ENCODE data around the gene SPATA31D1.

SPATA31D1 gene

DNA sequence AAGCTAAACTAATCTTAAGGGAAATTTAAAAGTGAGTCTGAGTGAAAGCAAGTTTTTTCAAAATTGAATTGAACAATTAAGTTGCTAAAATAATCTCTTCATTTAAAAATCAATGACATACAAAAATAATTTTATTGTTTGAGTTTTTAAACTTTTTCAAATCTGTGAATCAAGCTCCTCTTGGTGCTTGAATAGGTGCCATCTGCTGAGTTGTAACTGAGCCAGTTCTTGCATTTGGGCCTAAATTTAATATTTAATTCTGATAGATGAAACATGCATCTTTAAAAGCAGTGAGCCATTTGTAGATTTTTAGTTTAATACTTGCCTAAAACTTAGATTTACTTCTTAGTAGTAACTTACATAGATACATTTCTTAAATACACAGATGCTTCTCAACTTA is 31.8 kb downstream of the SPATA31D1 start:
- no peak for TF ChIP-seq CTCF (IDR thresholded peaks at IDR 0.05; ENCODE audit: insufficient read depth, missing control alignments)
- no peak for DNase-seq (ENCODE audit: insufficient read length, low spot score)
- FAIRE-seq, result no peak

- no peak for FAIRE-seq
These were observed 32.6 kb downstream of the SPATA31D1 start for GRCh38 chr9:82021198-82021597.

GRCh38 chr9:82022121-82022520 is 33.5 kb downstream of the SPATA31D1 start:
- no peak for FAIRE-seq

More at GRCh38 chr9:82021198-82021597, 32.6 kb downstream of the SPATA31D1 start:
- no peak for TF ChIP-seq CTCF (IDR thresholded peaks at IDR 0.05; ENCODE audit: insufficient read depth, missing control alignments)
- no peak for DNase-seq (ENCODE audit: insufficient read length, low spot score)

GRCh38 chr9:82024908-82025307 is 36.3 kb downstream of the SPATA31D1 start:
- DNase-seq (ENCODE audit: insufficient read length, low spot score) (no peak), FAIRE-seq (no peak)
- no peak for TF ChIP-seq CTCF (IDR thresholded peaks at IDR 0.05; ENCODE audit: insufficient read depth, missing control alignments)

More at GRCh38 chr9:82022121-82022520, 33.5 kb downstream of the SPATA31D1 start:
- no peak for TF ChIP-seq CTCF (IDR thresholded peaks at IDR 0.05; ENCODE audit: insufficient read depth, missing control alignments)
- no peak for DNase-seq (ENCODE audit: insufficient read length, low spot score)

GRCh38 chr9:82031538-82032280 is 43.1 kb downstream of the SPATA31D1 start:
- DNase-seq (ENCODE audit: insufficient read length, low spot score), result no peak
- no peak for FAIRE-seq
- TF ChIP-seq CTCF (IDR thresholded peaks at IDR 0.05; ENCODE audit: insufficient read depth, missing control alignments), result no peak

GRCh38 chr9:82034956-82035731 is 46.6 kb downstream of the SPATA31D1 start:
- FAIRE-seq, result no peak

More at GRCh38 chr9:82034956-82035731, 46.6 kb downstream of the SPATA31D1 start:
- no peak for DNase-seq (ENCODE audit: insufficient read length, low spot score)
- TF ChIP-seq CTCF (IDR thresholded peaks at IDR 0.05; ENCODE audit: insufficient read depth, missing control alignments), result no peak
